Heart left ventricle (tissue), 13 donors: ENCODE results near the gene ELFN2.

Experiments
- CTCF ChIP-seq, 12 donors: fragments of 200-600 bp; sonication (generic) in 4 of 12; IDR thresholded peaks; one replicate each; pipeline versions ENCODE4 v1.5.0 to v1.8.0; 2018 to 2022; ENCODE audit warnings: antibody characterized with exemption in 12 of 12, mild to moderate bottlenecking in 5 of 12
- POLR2A ChIP-seq, 2 donors: fragments of 450-650 bp; IDR thresholded peaks; one replicate each; pipeline ENCODE4 v1.6.1; 2017; ENCODE audit warnings: antibody characterized with exemption in 2 of 2, mild to moderate bottlenecking in 2 of 2, moderate library complexity in 2 of 2
- donor health status: ischemic (EF 13 %, LVEDD 7.1; RV severe dilation, severe dysfunction).
- donor health status: DM: no; HTN: yes; CAD: no.
- donor health status: DM: no; HTN: no; CAD: no.
- donor health status: ischemic (EF 25% LVEDD 6.9; RV normal size, moderate dysfunction).
- donor health status: ischemic (EF 25% LVEDD 5.7; RV mildly dilated, moderate dysfunction).
- donor health status: ischemic (EF 35%, LVEDD 5.7; RV mildly dilated, moderate dysfunction).
- donor health status: nonischemic (EF 11% LVEDD 7.7; RV severe dilation, severe dysfunction).
- donor health status: DM: yes; HTN: yes; CAD: no.
- donor health status: PGD.
- donor health status: ischemic (EF 29% LVEDD 5.4; RV normal size, mild dysfunction).
- donor health status: nonischemic (EF 23%, LVEDD 6.1; RV moderate dilation, normal function).

GRCh38 chr22:37425800-37426705, 1.2 kb downstream of the ELFN2 start:
- no peak for TF ChIP-seq CTCF (IDR thresholded peaks at IDR 0.05)
- TF ChIP-seq POLR2A (IDR thresholded peaks at IDR 0.05), result no peak
